SK-N-SH treated with all-trans-retinoic acid at 6 μM for 48 hours (cell line): ENCODE results near the gene PLSCR4.
A peak's percentile ranks its signal among the peaks of the same experiment; 100 is the strongest.

Experiments used
- ATAC-seq: fragments of 200-7000 bp; cut with Tn5 transposase; 3 replicates; pipeline ENCODE4 v1.9.1; 2020; ENCODE audit warnings: mild to moderate bottlenecking, moderate library complexity
- ARNTL ChIP-seq: fragments of 450-650 bp; formaldehyde crosslinking; IDR thresholded peaks from 2 replicates; pipeline ENCODE4 v1.5.0; 2020; ENCODE audit warnings: low read depth, mild to moderate bottlenecking, moderate library complexity, borderline replicate concordance
- BACH2 ChIP-seq: fragments of 250-450 bp; sonication (Bioruptor Pico); IDR thresholded peaks from 2 replicates; pipeline ENCODE4 v1.9.0; 2021; ENCODE audit warnings: mild to moderate bottlenecking, borderline replicate concordance
- CSDC2 ChIP-seq: fragments of 250-450 bp; sonication (Bioruptor Pico); IDR thresholded peaks from 2 replicates; pipeline ENCODE4 v1.5.0; 2020; ENCODE audit warnings: mild to moderate bottlenecking, moderate library complexity
- ESRRG ChIP-seq: fragments of 250-450 bp; sonication (Bioruptor Pico); IDR thresholded peaks from 2 replicates; pipeline ENCODE4 v1.6.1; 2021; ENCODE audit warnings: mild to moderate bottlenecking
- GLIS3 ChIP-seq: fragments of 250-450 bp; sonication (Bioruptor Pico); IDR thresholded peaks from 2 replicates; pipeline ENCODE4 v1.5.0; 2020; ENCODE audit warnings: mild to moderate bottlenecking, moderate library complexity
- ISL1 ChIP-seq: fragments of 250-450 bp; sonication (Bioruptor Pico); IDR thresholded peaks from 2 replicates; pipeline ENCODE4 v2.1.2; 2022; ENCODE audit warnings: mild to moderate bottlenecking, moderate library complexity
- OSR1 ChIP-seq: fragments of 250-450 bp; sonication (Bioruptor Pico); IDR thresholded peaks from 2 replicates; pipeline ENCODE4 v1.8.0; 2022; ENCODE audit warnings: moderate library complexity, mild to moderate bottlenecking, inconsistent platforms
- PPARA ChIP-seq: fragments of 250-450 bp; sonication (Bioruptor Pico); IDR thresholded peaks from 2 replicates; pipeline ENCODE4 v1.5.0; 2020; ENCODE audit warnings: mild to moderate bottlenecking, borderline replicate concordance
- RARB ChIP-seq: fragments of 250-450 bp; sonication (Bioruptor Pico); IDR thresholded peaks from 2 replicates; pipeline ENCODE4 v1.8.0; 2021; ENCODE audit warnings: mild to moderate bottlenecking, moderate library complexity
- SNAI2 ChIP-seq: fragments of 250-450 bp; sonication (Bioruptor Pico); IDR thresholded peaks from 2 replicates; pipeline ENCODE4 v1.5.0; 2020; ENCODE audit warnings: mild to moderate bottlenecking, moderate library complexity
- TCF4 ChIP-seq: fragments of 250-450 bp; sonication (Bioruptor Pico); IDR thresholded peaks from 2 replicates; pipeline ENCODE4 v1.8.0; 2021; ENCODE audit warnings: mild to moderate bottlenecking, moderate library complexity, borderline replicate concordance
- TOX ChIP-seq: fragments of 250-450 bp; sonication (Bioruptor Pico); IDR thresholded peaks from 2 replicates; pipeline ENCODE4 v1.8.0; 2021; ENCODE audit warnings: mild to moderate bottlenecking, moderate library complexity, borderline replicate concordance
- ZC3H10 ChIP-seq: fragments of 250-450 bp; sonication (Bioruptor Pico); IDR thresholded peaks from 2 replicates; pipeline ENCODE4 v1.5.1; 2021; ENCODE audit warnings: mild to moderate bottlenecking, moderate library complexity
- ZFP3 ChIP-seq: fragments of 250-450 bp; sonication (Bioruptor Pico); IDR thresholded peaks from 2 replicates; pipeline ENCODE4 v1.5.0; 2020; ENCODE audit warnings: mild to moderate bottlenecking, moderate library complexity
- ZFP30 ChIP-seq: fragments of 450-650 bp; formaldehyde crosslinking; IDR thresholded peaks from 2 replicates; pipeline ENCODE4 v1.5.0; 2022; ENCODE audit warnings: mild to moderate bottlenecking, moderate library complexity
- ZNF565 ChIP-seq: fragments of 450-650 bp; formaldehyde crosslinking; conservative IDR thresholded peaks from 2 replicates; pipeline ENCODE4 v1.5.0; 2020; ENCODE audit warnings: low read depth, mild to moderate bottlenecking, moderate library complexity
- ZNF70 ChIP-seq: fragments of 450-650 bp; formaldehyde crosslinking; IDR thresholded peaks from 2 replicates; pipeline ENCODE4 v1.5.0; 2020; ENCODE audit warnings: mild to moderate bottlenecking, moderate library complexity
- ZNF8 ChIP-seq: fragments of 450-650 bp; formaldehyde crosslinking; IDR thresholded peaks from 2 replicates; pipeline ENCODE4 v1.5.0; 2020; ENCODE audit warnings: mild to moderate bottlenecking, moderate library complexity
- TF ChIP-seq, protein P1 (sequence below): fragments of 250-450 bp; sonication (Bioruptor Pico); IDR thresholded peaks from 2 replicates; pipeline ENCODE4 v1.8.0; 2020; ENCODE audit warnings: mild to moderate bottlenecking, moderate library complexity, borderline replicate concordance
- TF ChIP-seq, protein P2 (sequence below): fragments of 250-450 bp; sonication (Bioruptor Pico); IDR thresholded peaks from 2 replicates; pipeline ENCODE4 v1.8.0; 2021; ENCODE audit warnings: low read depth, mild to moderate bottlenecking, moderate library complexity, borderline replicate concordance
- TF ChIP-seq, protein P3 (sequence below): fragments of 250-450 bp; sonication (Bioruptor Pico); IDR thresholded peaks from 2 replicates; pipeline ENCODE4 v1.5.1; 2020; ENCODE audit warnings: low read depth, mild to moderate bottlenecking, moderate library complexity
- TF ChIP-seq, protein P4 (sequence below): fragments of 250-450 bp; sonication (Bioruptor Pico); IDR thresholded peaks from 2 replicates; pipeline ENCODE4 v1.5.0; 2020; ENCODE audit warnings: mild to moderate bottlenecking, moderate library complexity
- TF ChIP-seq, protein P5 (sequence below): fragments of 250-450 bp; sonication (Bioruptor Pico); IDR thresholded peaks from 2 replicates; pipeline ENCODE4 v1.5.1; 2021; ENCODE audit warnings: mild to moderate bottlenecking, moderate library complexity

The PLSCR4 gene

DNA sequence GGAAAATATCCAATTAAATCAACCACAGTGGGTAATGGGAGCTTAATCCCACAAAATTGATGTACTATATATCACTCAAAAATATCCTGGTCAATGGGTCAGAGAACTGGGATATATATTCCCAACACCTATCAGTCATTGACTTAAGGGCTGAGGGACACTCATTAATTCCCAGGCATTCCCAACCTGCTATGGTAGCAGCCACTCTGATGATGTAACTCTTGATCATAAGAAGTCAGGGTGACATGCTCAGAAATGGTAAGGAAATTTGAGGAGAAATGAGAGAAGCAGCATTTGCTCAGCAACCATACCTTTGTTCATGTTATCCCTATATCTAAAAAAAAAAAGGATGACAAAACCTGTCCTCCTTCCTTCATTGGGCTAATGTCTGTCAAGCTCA lies 86.8 kb downstream of the PLSCR4 start:
- no peak for ATAC-seq
- TF ChIP-seq PPARA (CRISPR knock-in tag) (no peak), OSR1 (CRISPR knock-in tag) (no peak), ZNF8 (CRISPR knock-in tag) (no peak), SNAI2 (CRISPR knock-in tag) (no peak), ZNF565 (CRISPR knock-in tag) (no peak), ZC3H10 (no peak), ZNF70 (no peak), ARNTL (CRISPR knock-in tag) (no peak), BACH2 (CRISPR knock-in tag) (no peak)
- TF ChIP-seq, protein P1, sequence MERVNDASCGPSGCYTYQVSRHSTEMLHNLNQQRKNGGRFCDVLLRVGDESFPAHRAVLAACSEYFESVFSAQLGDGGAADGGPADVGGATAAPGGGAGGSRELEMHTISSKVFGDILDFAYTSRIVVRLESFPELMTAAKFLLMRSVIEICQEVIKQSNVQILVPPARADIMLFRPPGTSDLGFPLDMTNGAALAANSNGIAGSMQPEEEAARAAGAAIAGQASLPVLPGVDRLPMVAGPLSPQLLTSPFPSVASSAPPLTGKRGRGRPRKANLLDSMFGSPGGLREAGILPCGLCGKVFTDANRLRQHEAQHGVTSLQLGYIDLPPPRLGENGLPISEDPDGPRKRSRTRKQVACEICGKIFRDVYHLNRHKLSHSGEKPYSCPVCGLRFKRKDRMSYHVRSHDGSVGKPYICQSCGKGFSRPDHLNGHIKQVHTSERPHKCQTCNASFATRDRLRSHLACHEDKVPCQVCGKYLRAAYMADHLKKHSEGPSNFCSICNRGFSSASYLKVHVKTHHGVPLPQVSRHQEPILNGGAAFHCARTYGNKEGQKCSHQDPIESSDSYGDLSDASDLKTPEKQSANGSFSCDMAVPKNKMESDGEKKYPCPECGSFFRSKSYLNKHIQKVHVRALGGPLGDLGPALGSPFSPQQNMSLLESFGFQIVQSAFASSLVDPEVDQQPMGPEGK = no peak
- TF ChIP-seq, protein P2, sequence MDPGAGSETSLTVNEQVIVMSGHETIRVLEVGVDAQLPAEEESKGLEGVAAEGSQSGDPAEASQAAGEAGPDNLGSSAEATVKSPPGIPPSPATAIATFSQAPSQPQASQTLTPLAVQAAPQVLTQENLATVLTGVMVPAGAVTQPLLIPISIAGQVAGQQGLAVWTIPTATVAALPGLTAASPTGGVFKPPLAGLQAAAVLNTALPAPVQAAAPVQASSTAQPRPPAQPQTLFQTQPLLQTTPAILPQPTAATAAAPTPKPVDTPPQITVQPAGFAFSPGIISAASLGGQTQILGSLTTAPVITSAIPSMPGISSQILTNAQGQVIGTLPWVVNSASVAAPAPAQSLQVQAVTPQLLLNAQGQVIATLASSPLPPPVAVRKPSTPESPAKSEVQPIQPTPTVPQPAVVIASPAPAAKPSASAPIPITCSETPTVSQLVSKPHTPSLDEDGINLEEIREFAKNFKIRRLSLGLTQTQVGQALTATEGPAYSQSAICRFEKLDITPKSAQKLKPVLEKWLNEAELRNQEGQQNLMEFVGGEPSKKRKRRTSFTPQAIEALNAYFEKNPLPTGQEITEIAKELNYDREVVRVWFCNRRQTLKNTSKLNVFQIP (CRISPR knock-in tag) = no peak
- TF ChIP-seq, protein P3, sequence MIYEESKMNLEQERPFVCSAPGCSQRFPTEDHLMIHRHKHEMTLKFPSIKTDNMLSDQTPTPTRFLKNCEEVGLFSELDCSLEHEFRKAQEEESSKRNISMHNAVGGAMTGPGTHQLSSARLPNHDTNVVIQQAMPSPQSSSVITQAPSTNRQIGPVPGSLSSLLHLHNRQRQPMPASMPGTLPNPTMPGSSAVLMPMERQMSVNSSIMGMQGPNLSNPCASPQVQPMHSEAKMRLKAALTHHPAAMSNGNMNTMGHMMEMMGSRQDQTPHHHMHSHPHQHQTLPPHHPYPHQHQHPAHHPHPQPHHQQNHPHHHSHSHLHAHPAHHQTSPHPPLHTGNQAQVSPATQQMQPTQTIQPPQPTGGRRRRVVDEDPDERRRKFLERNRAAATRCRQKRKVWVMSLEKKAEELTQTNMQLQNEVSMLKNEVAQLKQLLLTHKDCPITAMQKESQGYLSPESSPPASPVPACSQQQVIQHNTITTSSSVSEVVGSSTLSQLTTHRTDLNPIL = no peak

DNA sequence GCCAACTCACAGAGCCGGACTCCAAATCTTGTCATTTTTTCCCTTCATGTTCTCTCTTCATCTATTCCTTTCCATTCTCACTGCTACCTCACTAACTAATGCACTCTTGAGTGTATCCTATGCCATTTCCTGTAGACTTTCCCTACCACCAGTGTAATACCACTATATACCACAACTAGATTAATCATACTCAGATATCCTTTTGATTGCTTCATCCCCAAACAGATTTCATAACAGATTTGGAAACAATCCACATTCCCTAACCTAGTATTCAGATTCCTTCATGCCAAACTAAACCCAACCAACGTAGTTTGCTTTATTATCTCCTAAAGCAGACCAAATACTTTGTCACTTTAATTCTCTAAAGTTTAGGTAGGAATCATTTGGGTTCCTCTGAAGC lies 87.3 kb downstream of the PLSCR4 start:
- no peak for TF ChIP-seq ZNF8 (CRISPR knock-in tag)
- TF ChIP-seq ARNTL (CRISPR knock-in tag) = no peak
- TF ChIP-seq ZFP30 (CRISPR knock-in tag) = no peak
- TF ChIP-seq, all 23 proteins: peak for 0

DNA sequence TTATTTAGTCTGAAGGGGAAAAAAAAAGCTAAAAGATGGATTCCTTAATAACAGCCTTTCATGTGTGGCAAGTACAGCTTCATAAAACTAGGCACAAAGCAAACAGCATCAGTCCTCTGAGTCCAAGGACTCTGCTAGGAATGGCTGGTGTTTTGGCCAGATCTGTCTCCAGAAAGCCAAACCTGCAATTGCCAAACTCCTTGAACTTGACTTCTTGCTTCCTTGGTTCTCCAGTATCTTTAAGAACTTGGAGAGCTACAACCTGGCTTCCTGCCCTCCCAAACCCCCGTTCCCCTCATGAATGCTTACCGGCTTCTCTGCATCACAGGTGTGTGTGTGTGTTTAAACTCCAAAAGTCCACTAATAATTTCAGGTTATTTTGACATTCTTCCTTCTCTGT lies 88.3 kb downstream of the PLSCR4 start:
- TF ChIP-seq, protein P3 = no peak
- TF ChIP-seq ZNF8 (CRISPR knock-in tag) (no peak), SNAI2 (CRISPR knock-in tag) (no peak), ISL1 (CRISPR knock-in tag) (no peak), BACH2 (CRISPR knock-in tag) (no peak), ZFP30 (CRISPR knock-in tag) (no peak), ZFP3 (CRISPR knock-in tag) (no peak), ZNF565 (CRISPR knock-in tag) (no peak), ESRRG (CRISPR knock-in tag) (no peak), OSR1 (CRISPR knock-in tag) (no peak), TOX (no peak), CSDC2 (CRISPR knock-in tag) (no peak), GLIS3 (CRISPR knock-in tag) (no peak), ARNTL (CRISPR knock-in tag) (no peak), TCF4 (CRISPR knock-in tag) (no peak), ZC3H10 (no peak), RARB (CRISPR knock-in tag) (no peak)
- TF ChIP-seq, protein P4, sequence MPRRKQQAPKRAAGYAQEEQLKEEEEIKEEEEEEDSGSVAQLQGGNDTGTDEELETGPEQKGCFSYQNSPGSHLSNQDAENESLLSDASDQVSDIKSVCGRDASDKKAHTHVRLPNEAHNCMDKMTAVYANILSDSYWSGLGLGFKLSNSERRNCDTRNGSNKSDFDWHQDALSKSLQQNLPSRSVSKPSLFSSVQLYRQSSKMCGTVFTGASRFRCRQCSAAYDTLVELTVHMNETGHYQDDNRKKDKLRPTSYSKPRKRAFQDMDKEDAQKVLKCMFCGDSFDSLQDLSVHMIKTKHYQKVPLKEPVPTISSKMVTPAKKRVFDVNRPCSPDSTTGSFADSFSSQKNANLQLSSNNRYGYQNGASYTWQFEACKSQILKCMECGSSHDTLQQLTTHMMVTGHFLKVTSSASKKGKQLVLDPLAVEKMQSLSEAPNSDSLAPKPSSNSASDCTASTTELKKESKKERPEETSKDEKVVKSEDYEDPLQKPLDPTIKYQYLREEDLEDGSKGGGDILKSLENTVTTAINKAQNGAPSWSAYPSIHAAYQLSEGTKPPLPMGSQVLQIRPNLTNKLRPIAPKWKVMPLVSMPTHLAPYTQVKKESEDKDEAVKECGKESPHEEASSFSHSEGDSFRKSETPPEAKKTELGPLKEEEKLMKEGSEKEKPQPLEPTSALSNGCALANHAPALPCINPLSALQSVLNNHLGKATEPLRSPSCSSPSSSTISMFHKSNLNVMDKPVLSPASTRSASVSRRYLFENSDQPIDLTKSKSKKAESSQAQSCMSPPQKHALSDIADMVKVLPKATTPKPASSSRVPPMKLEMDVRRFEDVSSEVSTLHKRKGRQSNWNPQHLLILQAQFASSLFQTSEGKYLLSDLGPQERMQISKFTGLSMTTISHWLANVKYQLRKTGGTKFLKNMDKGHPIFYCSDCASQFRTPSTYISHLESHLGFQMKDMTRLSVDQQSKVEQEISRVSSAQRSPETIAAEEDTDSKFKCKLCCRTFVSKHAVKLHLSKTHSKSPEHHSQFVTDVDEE (CRISPR knock-in tag) = no peak
- TF ChIP-seq, protein P2 (CRISPR knock-in tag) = no peak
- TF ChIP-seq, protein P5, sequence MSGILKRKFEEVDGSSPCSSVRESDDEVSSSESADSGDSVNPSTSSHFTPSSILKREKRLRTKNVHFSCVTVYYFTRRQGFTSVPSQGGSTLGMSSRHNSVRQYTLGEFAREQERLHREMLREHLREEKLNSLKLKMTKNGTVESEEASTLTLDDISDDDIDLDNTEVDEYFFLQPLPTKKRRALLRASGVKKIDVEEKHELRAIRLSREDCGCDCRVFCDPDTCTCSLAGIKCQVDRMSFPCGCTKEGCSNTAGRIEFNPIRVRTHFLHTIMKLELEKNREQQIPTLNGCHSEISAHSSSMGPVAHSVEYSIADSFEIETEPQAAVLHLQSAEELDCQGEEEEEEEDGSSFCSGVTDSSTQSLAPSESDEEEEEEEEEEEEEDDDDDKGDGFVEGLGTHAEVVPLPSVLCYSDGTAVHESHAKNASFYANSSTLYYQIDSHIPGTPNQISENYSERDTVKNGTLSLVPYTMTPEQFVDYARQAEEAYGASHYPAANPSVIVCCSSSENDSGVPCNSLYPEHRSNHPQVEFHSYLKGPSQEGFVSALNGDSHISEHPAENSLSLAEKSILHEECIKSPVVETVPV (CRISPR knock-in tag) = no peak
- no peak for ATAC-seq

More for the DNA sequence above, 87.3 kb downstream of the PLSCR4 start:
- ATAC-seq = peak; percentile 50; the same call in 2 of the 3 replicates
